ENCODE measurements around the gene DHX34.

GRCh38 chr19:47430041-47430802 is 81.1 kb downstream of the DHX34 start:
- peak in 1 of 3 donors; percentile 20 for TF ChIP-seq CTCF (IDR thresholded peaks at IDR 0.05)
- no peak for TF ChIP-seq POLR2A (IDR thresholded peaks at IDR 0.05)

All from ovary (tissue), 3 donors.